ENCODE data around the gene POLH. TPM values are rescaled to one million over a fixed set of nuclear protein-coding genes. Genes with fewer than 3 reads are reported as not detected.
A peak's percentile ranks its signal among the peaks of the same experiment; 100 is the strongest.

POLH gene
- total and polyA plus RNA-seq, 2 donors (not counting 1 experiment from before 2014, with no cell fraction given): 19.0 to 21.8 TPM

GRCh38 chr6:43628393-43629103, 52.6 kb downstream of the POLH start:
- H3K27ac ChIP-seq (ENCODE audit: insufficient read depth, low read length): peak overlapping the region; percentile 92
- H3K36me3 ChIP-seq (ENCODE audit: control insufficient read depth, insufficient read depth, low read length): peaks cover 22% of the 10 kb centered on the region
- DNase-seq (ENCODE audit: low read depth in 2 of 2): peak; percentile 34 to 50
- no peak for TF ChIP-seq EZH2 (IDR thresholded peaks at IDR 0.05; ENCODE audit: low read length, missing control alignments)
- TF ChIP-seq, protein P1, sequence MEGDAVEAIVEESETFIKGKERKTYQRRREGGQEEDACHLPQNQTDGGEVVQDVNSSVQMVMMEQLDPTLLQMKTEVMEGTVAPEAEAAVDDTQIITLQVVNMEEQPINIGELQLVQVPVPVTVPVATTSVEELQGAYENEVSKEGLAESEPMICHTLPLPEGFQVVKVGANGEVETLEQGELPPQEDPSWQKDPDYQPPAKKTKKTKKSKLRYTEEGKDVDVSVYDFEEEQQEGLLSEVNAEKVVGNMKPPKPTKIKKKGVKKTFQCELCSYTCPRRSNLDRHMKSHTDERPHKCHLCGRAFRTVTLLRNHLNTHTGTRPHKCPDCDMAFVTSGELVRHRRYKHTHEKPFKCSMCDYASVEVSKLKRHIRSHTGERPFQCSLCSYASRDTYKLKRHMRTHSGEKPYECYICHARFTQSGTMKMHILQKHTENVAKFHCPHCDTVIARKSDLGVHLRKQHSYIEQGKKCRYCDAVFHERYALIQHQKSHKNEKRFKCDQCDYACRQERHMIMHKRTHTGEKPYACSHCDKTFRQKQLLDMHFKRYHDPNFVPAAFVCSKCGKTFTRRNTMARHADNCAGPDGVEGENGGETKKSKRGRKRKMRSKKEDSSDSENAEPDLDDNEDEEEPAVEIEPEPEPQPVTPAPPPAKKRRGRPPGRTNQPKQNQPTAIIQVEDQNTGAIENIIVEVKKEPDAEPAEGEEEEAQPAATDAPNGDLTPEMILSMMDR (conservative IDR thresholded peaks at IDR 0.05 in 1 of 2, IDR thresholded peaks at IDR 0.05 in 1 of 2; ENCODE audit: low read depth in 1 of 2, low read length in 2 of 2): no peak
- H3K4me2 ChIP-seq (ENCODE audit: extremely low read depth, insufficient read depth, low read length): peak overlapping the region; percentile 90
- no peaks in the 10 kb centered on the region for H4K20me1 ChIP-seq (ENCODE audit: control insufficient read depth, extremely low read depth, insufficient read depth, low read length)
- H3K27me3 ChIP-seq (ENCODE audit: control insufficient read depth, insufficient read depth, low read length): no peaks in the 10 kb centered on the region
- H3K4me1 ChIP-seq (ENCODE audit: control insufficient read depth, extremely low read depth, insufficient read depth, low read length): peaks cover 14% of the 10 kb centered on the region
- no peaks in the 10 kb centered on the region for H3K9me3 ChIP-seq (ENCODE audit: control insufficient read depth, insufficient read depth, low read depth, low read length)
- H3K79me2 ChIP-seq (ENCODE audit: control insufficient read depth, insufficient read depth, low read length): peaks cover 29% of the 10 kb centered on the region
- peak overlapping the region; percentile 87 for H3K9ac ChIP-seq (ENCODE audit: insufficient read depth, low read length)
- H3K4me3 ChIP-seq (replicated peaks in 1 of 4; ENCODE audit: control extremely low read depth in 1 of 4, insufficient read depth in 1 of 4, low read depth in 3 of 4, low read length in 4 of 4): peak overlapping the region; percentile 80 to 99 (median 86)
- no peak overlapping the region for H2AFZ ChIP-seq (ENCODE audit: low read length)

DNA sequence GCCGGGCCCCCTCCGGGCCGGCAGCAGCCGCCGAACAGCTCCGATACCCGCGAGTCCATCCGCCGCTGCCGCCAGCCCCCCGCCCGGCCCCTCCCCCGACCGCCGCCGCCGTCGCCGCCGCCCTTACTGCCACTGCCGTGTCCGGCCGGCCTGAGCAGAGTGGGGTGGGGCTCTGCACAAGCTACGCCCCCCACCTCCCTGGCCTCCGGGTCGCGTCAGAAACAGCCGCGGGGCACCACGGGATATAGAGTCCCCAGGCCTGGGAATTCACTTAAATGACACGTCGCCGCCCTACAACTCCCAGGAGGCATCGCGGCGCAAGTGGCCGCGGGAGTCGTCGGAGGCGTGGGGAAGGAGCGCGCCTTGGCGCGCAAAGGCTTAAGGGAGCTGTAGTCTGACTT, 53.1 kb downstream of the POLH start, which contains the start of gene GTPBP2:
TSS of gene GTPBP2 (minus strand) at position 161 of the 401 bp plus-strand sequence. CDS start at position 59, 102 bp downstream.
- H3K27me3 ChIP-seq (ENCODE audit: control insufficient read depth, insufficient read depth, low read length): no peaks in the 10 kb centered on the region
- H3K9ac ChIP-seq (ENCODE audit: insufficient read depth, low read length): peak within 1 kb of the TSS; percentile 87
- no peaks in the 10 kb centered on the region for H4K20me1 ChIP-seq (ENCODE audit: control insufficient read depth, extremely low read depth, insufficient read depth, low read length)
- peaks cover 14% of the 10 kb centered on the region for H3K4me1 ChIP-seq (ENCODE audit: control insufficient read depth, extremely low read depth, insufficient read depth, low read length)
- H2AFZ ChIP-seq (ENCODE audit: low read length): peak within 1 kb of the TSS; percentile 58
- peak; percentile 99 for DNase-seq (ENCODE audit: low read depth in 2 of 2)
- H3K4me2 ChIP-seq (ENCODE audit: extremely low read depth, insufficient read depth, low read length): peak within 1 kb of the TSS; percentile 96
- peaks cover 29% of the 10 kb centered on the region for H3K79me2 ChIP-seq (ENCODE audit: control insufficient read depth, insufficient read depth, low read length)
- no peaks in the 10 kb centered on the region for H3K9me3 ChIP-seq (ENCODE audit: control insufficient read depth, insufficient read depth, low read depth, low read length)
- H3K4me3 ChIP-seq (replicated peaks in 1 of 4; ENCODE audit: control extremely low read depth in 1 of 4, insufficient read depth in 1 of 4, low read depth in 3 of 4, low read length in 4 of 4): peak within 1 kb of the TSS; percentile 80 to 99 (median 86)
- H3K27ac ChIP-seq (ENCODE audit: insufficient read depth, low read length): peak within 1 kb of the TSS; percentile 92
- TF ChIP-seq, protein P1 (conservative IDR thresholded peaks at IDR 0.05 in 1 of 2, IDR thresholded peaks at IDR 0.05 in 1 of 2; ENCODE audit: low read depth in 1 of 2, low read length in 2 of 2): no peak
- TF ChIP-seq EZH2 (IDR thresholded peaks at IDR 0.05; ENCODE audit: low read length, missing control alignments): no peak
- peaks cover 17% of the 10 kb centered on the region for H3K36me3 ChIP-seq (ENCODE audit: control insufficient read depth, insufficient read depth, low read length)

DNA sequence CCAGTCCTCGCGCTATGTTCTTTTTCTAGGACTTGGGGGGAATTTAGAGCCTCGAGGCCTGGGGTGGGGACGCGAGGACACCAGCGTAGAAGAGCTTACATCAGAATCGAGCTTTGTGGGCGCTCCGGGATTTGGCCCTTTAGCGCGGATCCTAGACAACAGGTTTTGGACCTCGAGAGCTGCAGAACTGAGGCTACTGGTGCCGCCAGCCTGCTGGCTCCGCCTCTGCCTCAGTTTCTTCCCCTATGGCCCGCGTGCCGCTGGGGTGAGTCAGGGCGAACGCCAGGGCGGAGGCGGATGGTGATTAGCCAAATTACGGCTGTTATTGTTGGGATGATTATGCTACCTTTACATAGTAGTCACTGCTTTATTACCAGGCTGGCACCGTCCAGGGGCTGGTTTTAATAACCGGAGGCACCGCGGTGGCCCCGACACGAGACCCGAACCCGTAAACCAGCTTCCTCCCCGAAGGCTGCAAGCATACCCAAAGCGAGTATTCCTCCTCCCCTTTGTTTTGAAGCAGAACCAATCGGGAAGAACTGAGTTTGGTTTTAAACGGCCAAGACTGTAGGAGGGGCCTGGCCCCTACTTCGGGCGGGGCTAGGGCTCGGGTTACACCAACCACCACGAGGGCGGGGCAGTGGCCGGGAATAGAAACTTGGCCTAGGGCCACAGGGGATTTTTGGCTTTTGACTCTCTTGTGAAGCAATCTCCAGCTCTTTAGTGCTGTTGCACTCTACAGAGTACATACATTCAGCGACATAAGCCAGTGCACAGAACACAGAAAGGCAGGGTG, 53.7 kb downstream of the POLH start:
- Histone ChIP-seq H3K4me2 (ENCODE audit: extremely low read depth, insufficient read depth, low read length) (peak overlapping the region; percentile 96), H2AFZ (ENCODE audit: low read length) (peak overlapping the region; percentile 58), H3K4me3 (replicated peaks in 1 of 4; ENCODE audit: control extremely low read depth in 1 of 4, insufficient read depth in 1 of 4, low read depth in 3 of 4, low read length in 4 of 4) (peak overlapping the region; percentile 64 to 99 (median 78)), H3K9ac (ENCODE audit: insufficient read depth, low read length) (peak overlapping the region; percentile 63), H3K36me3 (ENCODE audit: control insufficient read depth, insufficient read depth, low read length) (peaks cover 12% of the 10 kb centered on the region), H3K27me3 (ENCODE audit: control insufficient read depth, insufficient read depth, low read length) (no peaks in the 10 kb centered on the region), H3K27ac (ENCODE audit: insufficient read depth, low read length) (peak overlapping the region; percentile 88), H3K9me3 (ENCODE audit: control insufficient read depth, insufficient read depth, low read depth, low read length) (no peaks in the 10 kb centered on the region), H4K20me1 (ENCODE audit: control insufficient read depth, extremely low read depth, insufficient read depth, low read length) (no peaks in the 10 kb centered on the region), H3K79me2 (ENCODE audit: control insufficient read depth, insufficient read depth, low read length) (peaks cover 29% of the 10 kb centered on the region), H3K4me1 (ENCODE audit: control insufficient read depth, extremely low read depth, insufficient read depth, low read length) (peaks cover 14% of the 10 kb centered on the region)
- TF ChIP-seq, protein P1 (conservative IDR thresholded peaks at IDR 0.05 in 1 of 2, IDR thresholded peaks at IDR 0.05 in 1 of 2; ENCODE audit: low read depth in 1 of 2, low read length in 2 of 2): no peak
- no peak for TF ChIP-seq EZH2 (IDR thresholded peaks at IDR 0.05; ENCODE audit: low read length, missing control alignments)
- DNase-seq (ENCODE audit: low read depth in 2 of 2): peak; percentile 97 to 99

Measured in fibroblast of lung (primary cell).